Measurements from ENCODE around the gene IRS4.

DNA sequence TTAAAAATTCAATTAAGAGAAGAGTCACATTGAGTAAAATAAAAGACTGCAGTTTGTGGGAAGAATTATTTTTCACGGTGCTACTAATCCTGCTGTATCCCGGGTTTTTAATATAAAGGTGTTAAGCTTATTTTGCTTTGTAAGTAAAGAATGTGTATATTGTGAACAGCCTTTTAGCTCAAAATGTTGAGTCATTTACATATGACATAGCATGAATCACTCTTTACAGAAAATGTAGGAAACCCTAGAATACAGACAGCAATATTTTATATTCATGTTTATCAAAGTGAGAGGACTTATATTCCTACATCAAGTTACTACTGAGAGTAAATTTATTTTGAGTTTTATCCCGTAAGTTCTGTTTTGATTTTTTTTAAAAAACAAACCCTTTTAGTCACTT, 39.7 kb downstream of the IRS4 start:
- no peak for TF ChIP-seq POLR2A (IDR thresholded peaks at IDR 0.05; ENCODE audit: control extremely low read depth in 1 of 2, low read depth in 2 of 2, low read length in 2 of 2)
- no peak for TF ChIP-seq HDAC6 (IDR thresholded peaks at IDR 0.05; ENCODE audit: low read depth, low read length)
- TF ChIP-seq SIN3A (conservative IDR thresholded peaks at IDR 0.05 in 1 of 2, IDR thresholded peaks at IDR 0.05 in 1 of 2; ENCODE audit: low read depth in 1 of 2, low read length in 2 of 2), result no peak
- no peak for TF ChIP-seq GABPA (IDR thresholded peaks at IDR 0.05; ENCODE audit: borderline replicate concordance, insufficient read depth, low read length)
- TF ChIP-seq EP300 (IDR thresholded peaks at IDR 0.05; ENCODE audit: borderline replicate concordance in 1 of 2, low read depth in 2 of 2, low read length in 2 of 2), result no peak
- TF ChIP-seq, protein P1, sequence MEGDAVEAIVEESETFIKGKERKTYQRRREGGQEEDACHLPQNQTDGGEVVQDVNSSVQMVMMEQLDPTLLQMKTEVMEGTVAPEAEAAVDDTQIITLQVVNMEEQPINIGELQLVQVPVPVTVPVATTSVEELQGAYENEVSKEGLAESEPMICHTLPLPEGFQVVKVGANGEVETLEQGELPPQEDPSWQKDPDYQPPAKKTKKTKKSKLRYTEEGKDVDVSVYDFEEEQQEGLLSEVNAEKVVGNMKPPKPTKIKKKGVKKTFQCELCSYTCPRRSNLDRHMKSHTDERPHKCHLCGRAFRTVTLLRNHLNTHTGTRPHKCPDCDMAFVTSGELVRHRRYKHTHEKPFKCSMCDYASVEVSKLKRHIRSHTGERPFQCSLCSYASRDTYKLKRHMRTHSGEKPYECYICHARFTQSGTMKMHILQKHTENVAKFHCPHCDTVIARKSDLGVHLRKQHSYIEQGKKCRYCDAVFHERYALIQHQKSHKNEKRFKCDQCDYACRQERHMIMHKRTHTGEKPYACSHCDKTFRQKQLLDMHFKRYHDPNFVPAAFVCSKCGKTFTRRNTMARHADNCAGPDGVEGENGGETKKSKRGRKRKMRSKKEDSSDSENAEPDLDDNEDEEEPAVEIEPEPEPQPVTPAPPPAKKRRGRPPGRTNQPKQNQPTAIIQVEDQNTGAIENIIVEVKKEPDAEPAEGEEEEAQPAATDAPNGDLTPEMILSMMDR (IDR thresholded peaks at IDR 0.05; ENCODE audit: control extremely low read depth in 1 of 3, insufficient read depth in 1 of 3, low read depth in 1 of 3, low read length in 3 of 3), result no peak
- TF ChIP-seq CEBPB (IDR thresholded peaks at IDR 0.05; ENCODE audit: low read depth, low read length), result no peak
- TF ChIP-seq, protein P2, sequence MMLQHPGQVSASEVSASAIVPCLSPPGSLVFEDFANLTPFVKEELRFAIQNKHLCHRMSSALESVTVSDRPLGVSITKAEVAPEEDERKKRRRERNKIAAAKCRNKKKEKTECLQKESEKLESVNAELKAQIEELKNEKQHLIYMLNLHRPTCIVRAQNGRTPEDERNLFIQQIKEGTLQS (IDR thresholded peaks at IDR 0.05; ENCODE audit: insufficient read depth, low read depth, low read length), result no peak

Measured in H1 (cell line).